ENCODE measurements around the gene NCOA3.

The NCOA3 gene

GRCh38 chr20:47691625-47692024 is 189.9 kb downstream of the NCOA3 start:
- FAIRE-seq: no peak
- DNase-seq (ENCODE audit: insufficient read length, low spot score): no peak

GRCh38 chr20:47694021-47694818 is 192.5 kb downstream of the NCOA3 start:
- DNase-seq (ENCODE audit: insufficient read length, low spot score) (no peak), FAIRE-seq (no peak)

GRCh38 chr20:47696856-47697255 is 195.2 kb downstream of the NCOA3 start:
- DNase-seq (ENCODE audit: insufficient read length, low spot score) (no peak), FAIRE-seq (no peak)

GRCh38 chr20:47698142-47698541 is 196.5 kb downstream of the NCOA3 start:
- DNase-seq (ENCODE audit: insufficient read length, low spot score): no peak
- no peak for FAIRE-seq

GRCh38 chr20:47699818-47700217 is 198.1 kb downstream of the NCOA3 start:
- DNase-seq (ENCODE audit: insufficient read length, low spot score) (no peak), FAIRE-seq (no peak)

GRCh38 chr20:47700327-47700726 is 198.6 kb downstream of the NCOA3 start:
- DNase-seq (ENCODE audit: insufficient read length, low spot score) (no peak), FAIRE-seq (no peak)

GRCh38 chr20:47701612-47702011 is 199.9 kb downstream of the NCOA3 start:
- FAIRE-seq: no peak
- DNase-seq (ENCODE audit: insufficient read length, low spot score): no peak

- DNase-seq (ENCODE audit: insufficient read length, low spot score) (no peak), FAIRE-seq (no peak)
Observed at GRCh38 chr20:47703748-47704147, 202.1 kb downstream of the NCOA3 start.

- no peak for FAIRE-seq
Observed at GRCh38 chr20:47704746-47705496, 203.2 kb downstream of the NCOA3 start.

GRCh38 chr20:47705497-47705856 is 203.8 kb downstream of the NCOA3 start:
- DNase-seq (ENCODE audit: insufficient read length, low spot score) (no peak), FAIRE-seq (no peak)

More at GRCh38 chr20:47704746-47705496, 203.2 kb downstream of the NCOA3 start:
- DNase-seq (ENCODE audit: insufficient read length, low spot score): no peak

GRCh38 chr20:47706345-47706744 is 204.7 kb downstream of the NCOA3 start:
- no peak for DNase-seq (ENCODE audit: insufficient read length, low spot score)

More at GRCh38 chr20:47706345-47706744, 204.7 kb downstream of the NCOA3 start:
- no peak for FAIRE-seq
